Measurements from ENCODE around the gene CEP43. TPM values are rescaled to one million over a fixed set of nuclear protein-coding genes. Genes with fewer than 3 reads are reported as not detected.

CEP43 gene
- polyA plus RNA-seq, 4 donors, result 26.4 to 46.7 (median 33.0) TPM

Other genes starting within 250 kb of the CEP43 start
- gene RNASET2, start 42.8 kb upstream of the CEP43 start, polyA plus RNA-seq (ENCODE audit: insufficient read length in 4 of 4), result 10 to 100 TPM; 42.1 to 69.5 (median 58.9) TPM
- not detected for gene CCR6, start 123.7 kb downstream of the CEP43 start, polyA plus RNA-seq (ENCODE audit: insufficient read length in 4 of 4)
- gene GPR31, start 158.6 kb downstream of the CEP43 start, polyA plus RNA-seq (ENCODE audit: insufficient read length in 4 of 4), result not detected